Kidney (tissue), 14 donors: ENCODE data around the gene TNIP1. TPM values are rescaled to one million over a fixed set of nuclear protein-coding genes. Genes with fewer than 3 reads are reported as not detected.

Experiments
- DNase-seq, 5 donors: peaks; one replicate each; pipeline ENCODE4 v3.0.0-alpha.2; 2013 to 2020
- FAIRE-seq: peaks from 2 replicates; lab custom pipeline; 2012; peaks lifted over from hg19 to GRCh38; lab: Jason Lieb, UNC
- H3K27ac ChIP-seq, 2 donors: one replicate each; pipeline ENCODE4 v1.7.0; 2013; ENCODE audit warnings: low read depth in 2 of 2, low read length in 2 of 2, inconsistent platforms in 1 of 2
- H3K27me3 ChIP-seq: one replicate; pipeline ENCODE4 v1.7.1; 2013; ENCODE audit warnings: low read length, inconsistent platforms; ENCODE audit not compliant: control insufficient read depth, insufficient read depth
- H3K36me3 ChIP-seq, 3 donors: one replicate each; pipeline versions ENCODE4 v1.7.0 to v1.7.1; 2013; ENCODE audit warnings: low read length in 3 of 3, control low read depth in 1 of 3, inconsistent platforms in 1 of 3; ENCODE audit not compliant: insufficient read depth in 3 of 3, control insufficient read depth in 2 of 3
- H3K4me1 ChIP-seq, 3 donors: one replicate each; pipeline versions ENCODE4 v1.7.0 to v1.7.1; 2013; ENCODE audit warnings: low read length in 3 of 3, inconsistent platforms in 1 of 3, low read depth in 1 of 3; ENCODE audit not compliant: control insufficient read depth in 2 of 3, insufficient read depth in 2 of 3
- H3K4me3 ChIP-seq, 3 donors: one replicate each; pipeline versions ENCODE4 v1.7.0 to v1.8.1; 2013; ENCODE audit warnings: low read length in 3 of 3, control low read depth in 1 of 3, inconsistent platforms in 1 of 3
- H3K9ac ChIP-seq, 3 donors: one replicate each; pipeline versions ENCODE4 v1.7.0 to v1.7.1; 2013; ENCODE audit warnings: low read length in 3 of 3, control low read depth in 1 of 3, inconsistent platforms in 1 of 3
- H3K9me3 ChIP-seq, 3 donors: one replicate each; pipeline versions ENCODE4 v1.7.0 to v1.7.1; 2013; ENCODE audit warnings: low read length in 3 of 3, control low read depth in 1 of 3, inconsistent platforms in 1 of 3; ENCODE audit not compliant: control insufficient read depth in 2 of 3, insufficient read depth in 1 of 3
- intact Hi-C: fragments of 100-400 bp; cut with DNase I; formaldehyde crosslinking; loops from one replicate; pipeline ENCODE4 v1.11.1; 2022
- polyA plus RNA-seq: library from polyadenylated mRNA; stranded (reverse); fragments of 350-450 nt; fragmentation: Illumina TruSeq; extraction: RNeasy Lipid Tissue Mini Kit (QIAGEN cat#74804); gene quantifications from one replicate; pipeline ENCODE4 v1.2.3, GENCODE V29; 2014; ENCODE audit warnings: low read depth, low replicate concordance; ENCODE audit not compliant: insufficient read depth
- total RNA-seq: library from RNA; stranded (reverse); fragmentation: NEBNext Ultra II Directional; extraction: Animal tissue kit (Norgen Biotek cat#: 25700); gene quantifications from one replicate; pipeline ENCODE4 v1.2.1, GENCODE V29; 2021
- TF ChIP-seq, protein P1 (sequence below): IDR thresholded peaks from 3 replicates; pipeline ENCODE4 v1.5.1; 2012; ENCODE audit warnings: mild to moderate bottlenecking, moderate library complexity, borderline replicate concordance; ENCODE audit not compliant: insufficient read depth; ENCODE audit errors: extremely low read depth
- donor health status: control.
- donor health status: control.
- donor health status: control.
- donor health status: control.
- donor health status: control.
- donor health status: DM: yes; HTN: yes; CAD: no.
- donor health status: Normal renal cell carcinoma (clear cell type).

Gene TNIP1
- total and polyA plus RNA-seq, 2 donors from 2014 or later, result 109 to 132 TPM

- Histone ChIP-seq H3K27ac (peak overlapping the region in 1 of 2 donors; percentile 13), H3K4me1 (peaks cover 8 to 62% (median 48%) of the 10 kb centered on the region in 3 donors), H3K9ac (no peak overlapping the region), H3K4me3 (no peak overlapping the region), H3K9me3 (no peaks in the 10 kb centered on the region), H3K27me3 (no peaks in the 10 kb centered on the region), H3K36me3 (peaks cover 0 to 6% (median 2%) of the 10 kb centered on the region in 3 donors)
- DNase-seq (no peak), FAIRE-seq (no peak)
- intact Hi-C loops, result no loop called here
- TF ChIP-seq, protein P1, sequence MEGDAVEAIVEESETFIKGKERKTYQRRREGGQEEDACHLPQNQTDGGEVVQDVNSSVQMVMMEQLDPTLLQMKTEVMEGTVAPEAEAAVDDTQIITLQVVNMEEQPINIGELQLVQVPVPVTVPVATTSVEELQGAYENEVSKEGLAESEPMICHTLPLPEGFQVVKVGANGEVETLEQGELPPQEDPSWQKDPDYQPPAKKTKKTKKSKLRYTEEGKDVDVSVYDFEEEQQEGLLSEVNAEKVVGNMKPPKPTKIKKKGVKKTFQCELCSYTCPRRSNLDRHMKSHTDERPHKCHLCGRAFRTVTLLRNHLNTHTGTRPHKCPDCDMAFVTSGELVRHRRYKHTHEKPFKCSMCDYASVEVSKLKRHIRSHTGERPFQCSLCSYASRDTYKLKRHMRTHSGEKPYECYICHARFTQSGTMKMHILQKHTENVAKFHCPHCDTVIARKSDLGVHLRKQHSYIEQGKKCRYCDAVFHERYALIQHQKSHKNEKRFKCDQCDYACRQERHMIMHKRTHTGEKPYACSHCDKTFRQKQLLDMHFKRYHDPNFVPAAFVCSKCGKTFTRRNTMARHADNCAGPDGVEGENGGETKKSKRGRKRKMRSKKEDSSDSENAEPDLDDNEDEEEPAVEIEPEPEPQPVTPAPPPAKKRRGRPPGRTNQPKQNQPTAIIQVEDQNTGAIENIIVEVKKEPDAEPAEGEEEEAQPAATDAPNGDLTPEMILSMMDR, result no peak
Measured at GRCh38 chr5:151097820-151098767, 17.3 kb upstream of the TNIP1 start.

DNA sequence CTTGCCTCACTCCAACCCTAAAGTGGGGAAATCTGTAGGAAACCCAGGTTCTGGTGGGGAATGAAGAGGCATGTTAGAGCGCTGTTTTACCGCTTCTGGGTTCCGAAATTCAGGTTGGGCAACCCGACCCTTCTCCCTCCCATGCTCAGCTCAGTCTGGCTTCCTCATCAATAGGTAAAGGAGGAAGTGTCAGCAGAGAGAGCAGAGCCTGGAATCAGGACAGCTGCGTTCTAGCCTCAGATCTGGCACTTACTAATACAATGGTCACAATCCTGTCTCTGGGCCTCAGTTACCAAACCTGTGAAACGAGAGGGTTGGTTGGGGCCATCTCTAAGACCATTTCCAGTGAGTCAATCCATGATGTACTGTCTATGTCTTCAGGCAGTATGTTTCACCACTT lies 16.2 kb upstream of the TNIP1 start:
- Histone ChIP-seq H3K4me3 (no peak overlapping the region), H3K4me1 (peaks cover 8 to 61% (median 48%) of the 10 kb centered on the region in 3 donors), H3K27ac (no peak overlapping the region), H3K27me3 (no peaks in the 10 kb centered on the region), H3K36me3 (peaks cover 0 to 6% (median 2%) of the 10 kb centered on the region in 3 donors), H3K9me3 (no peaks in the 10 kb centered on the region), H3K9ac (no peak overlapping the region)
- intact Hi-C loops, result no loop called here
- FAIRE-seq (no peak), DNase-seq (no peak)
- TF ChIP-seq, protein P1, result no peak

GRCh38 chr5:151096001-151096373 lies 15.2 kb upstream of the TNIP1 start:
- no peaks in the 10 kb centered on the region for H3K36me3 ChIP-seq
- intact Hi-C loops, result no loop called here
- peak in 2 of 5 donors; percentile 38 to 44 for DNase-seq
- H3K9me3 ChIP-seq, result no peaks in the 10 kb centered on the region
- TF ChIP-seq, protein P1, result no peak
- no peaks in the 10 kb centered on the region for H3K27me3 ChIP-seq
- peak overlapping the region; percentile 72 to 86 for H3K27ac ChIP-seq
- no peak overlapping the region for H3K9ac ChIP-seq
- peaks cover 8 to 51% (median 39%) of the 10 kb centered on the region in 3 donors for H3K4me1 ChIP-seq
- no peak for FAIRE-seq
- no peak overlapping the region for H3K4me3 ChIP-seq
